22Rv1 (cell line): ENCODE results near the gene TIAM2.

ENCODE experiments used
- H3K27ac ChIP-seq: fragments of 450-650 bp; 2 replicates; pipeline ENCODE4 v1.5.1; 2017
- CTCF ChIP-seq: fragments of 450-650 bp; IDR thresholded peaks from 2 replicates; pipeline ENCODE4 v1.5.1; 2017; ENCODE audit warnings: mild to moderate bottlenecking
- ZFX ChIP-seq: fragments of 450-650 bp; IDR thresholded peaks from 2 replicates; pipeline ENCODE4 v1.6.1; 2017; ENCODE audit warnings: antibody characterized with exemption, borderline replicate concordance

The TIAM2 gene

GRCh38 chr6:155200012-155200411 is 204.9 kb downstream of the TIAM2 start:
- TF ChIP-seq ZFX, result no peak
- H3K27ac ChIP-seq, result no peak overlapping the region

- TF ChIP-seq ZFX, result no peak
- TF ChIP-seq CTCF, result no peak
- no peak overlapping the region for H3K27ac ChIP-seq
These were observed 206.5 kb downstream of the TIAM2 start for GRCh38 chr6:155201461-155202226.

GRCh38 chr6:155207223-155207622 is 212.1 kb downstream of the TIAM2 start:
- TF ChIP-seq CTCF (no peak), ZFX (no peak)
- no peak overlapping the region for H3K27ac ChIP-seq

DNA sequence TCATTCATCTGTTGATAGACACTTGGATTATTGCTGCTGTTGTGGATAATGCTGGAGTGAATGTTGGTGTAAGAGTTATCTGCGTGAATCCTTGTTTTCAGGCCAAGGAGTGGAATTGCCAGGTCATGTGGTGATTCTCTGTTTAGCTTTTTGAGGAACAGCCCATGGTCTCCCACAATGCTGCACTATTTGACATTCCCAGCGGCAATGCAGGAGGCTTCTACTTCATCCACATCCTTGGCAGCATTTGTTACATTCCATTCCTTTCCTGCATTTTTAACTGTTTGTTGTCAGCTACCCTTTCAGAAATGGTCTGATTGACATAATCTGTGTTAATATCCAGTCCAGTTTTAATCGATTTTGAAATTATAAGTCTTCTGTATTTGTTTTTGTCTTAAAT is 217.0 kb downstream of the TIAM2 start:
- no peak overlapping the region for H3K27ac ChIP-seq
- TF ChIP-seq CTCF, result no peak
- TF ChIP-seq ZFX, result no peak

- TF ChIP-seq CTCF, result no peak
- TF ChIP-seq ZFX, result no peak
- no peak overlapping the region for H3K27ac ChIP-seq
These were observed 217.7 kb downstream of the TIAM2 start for GRCh38 chr6:155212616-155213380.

GRCh38 chr6:155213611-155214372 is 218.7 kb downstream of the TIAM2 start:
- TF ChIP-seq ZFX, result no peak
- TF ChIP-seq CTCF, result no peak
- H3K27ac ChIP-seq, result no peak overlapping the region

DNA sequence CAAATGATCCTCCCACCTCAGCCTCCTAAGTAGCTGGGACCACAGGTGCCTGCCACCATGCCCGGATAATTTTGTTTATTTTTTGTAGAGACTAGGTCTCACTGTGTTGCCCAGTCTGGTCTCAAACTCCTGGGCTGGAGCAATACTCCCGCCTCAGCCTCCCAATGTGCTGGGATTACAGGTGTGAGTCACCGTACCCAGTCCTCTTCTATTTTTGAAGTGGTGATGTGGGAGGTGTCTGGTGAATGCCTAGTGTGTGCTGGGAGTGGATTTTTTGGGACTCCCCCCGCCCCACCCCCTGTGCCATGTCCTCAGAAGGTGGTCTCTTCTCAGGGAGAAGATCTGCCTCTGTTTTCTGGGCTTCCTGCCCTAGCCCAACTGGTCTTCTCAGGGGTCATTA is 220.8 kb downstream of the TIAM2 start:
- H3K27ac ChIP-seq, result no peak overlapping the region
- TF ChIP-seq ZFX (no peak), CTCF (no peak)
